Natural killer cell treated with Interleukin-12 subunit alpha and Interleukin-12 subunit beta and Interleukin-15 and Interleukin-18, amount 100 ng/mL, for 72 hours (primary cell): ENCODE data around the gene SGCD. TPM values are rescaled to one million over a fixed set of nuclear protein-coding genes. Genes with fewer than 3 reads are reported as not detected.

Source experiments
- ATAC-seq, 2 donors: fragments of 150-1000 bp; cut with Tn5 transposase in 1 of 2; sonication (Bioruptor Pico), chemical (Tn5 transposase) in 1 of 2; 2 replicates each; pipeline ENCODE4 v1.10.0; 2021
- DNase-seq: peaks from one replicate; pipeline ENCODE4 v3.0.0; 2022; ENCODE audit warnings: low spot score
- H3K27ac Mint-ChIP-seq, 2 donors: 1 replicate in 1 of 2; 2 replicates in 1 of 2; pipeline ENCODE4 v1.8.0; 2022; ENCODE audit warnings: mixed read lengths in 2 of 2, mild to moderate bottlenecking in 1 of 2, moderate library complexity in 1 of 2
- H3K27me3 Mint-ChIP-seq, 2 donors: 1 replicate in 1 of 2; 2 replicates in 1 of 2; pipeline ENCODE4 v1.8.0; 2022; ENCODE audit warnings: mixed read lengths in 2 of 2
- H3K36me3 Mint-ChIP-seq: one replicate; pipeline ENCODE4 v1.8.0; 2022; ENCODE audit warnings: mixed read lengths
- H3K4me1 Mint-ChIP-seq, 2 donors: 1 replicate in 1 of 2; 2 replicates in 1 of 2; pipeline ENCODE4 v1.8.0; 2022; ENCODE audit warnings: low read depth in 2 of 2, mixed read lengths in 2 of 2, mild to moderate bottlenecking in 1 of 2
- H3K4me3 Mint-ChIP-seq: one replicate; pipeline ENCODE4 v1.8.0; 2022; ENCODE audit warnings: mixed read lengths
- H3K9me3 Mint-ChIP-seq: 2 replicates; pipeline ENCODE4 v1.8.0; 2022; ENCODE audit warnings: mixed read lengths
- total RNA-seq, 2 donors: library from RNA; stranded (reverse); gene quantifications; one replicate each; pipeline ENCODE4 v1.2.3, GENCODE V29; 2022

The SGCD gene
- total RNA-seq, 2 donors from 2014 or later: 0.20 TPM; not detected in 1

- no peak for ATAC-seq
- H3K36me3 Mint-ChIP-seq: no peaks in the 10 kb centered on the region
- H3K27ac Mint-ChIP-seq: no peak overlapping the region
- H3K4me3 Mint-ChIP-seq: no peak overlapping the region
- H3K9me3 Mint-ChIP-seq: no peaks in the 10 kb centered on the region
- DNase-seq: no peak
- peaks cover 0 to 4% of the 10 kb centered on the region in 2 donors for H3K4me1 Mint-ChIP-seq
- peaks cover 0 to 8% of the 10 kb centered on the region in 2 donors for H3K27me3 Mint-ChIP-seq
Observed at GRCh38 chr5:156469636-156470035, 142.7 kb downstream of the SGCD start.

GRCh38 chr5:156471893-156472292, 144.9 kb downstream of the SGCD start:
- no peak for ATAC-seq
- H3K9me3 Mint-ChIP-seq: no peaks in the 10 kb centered on the region

GRCh38 chr5:156473269-156473908, 146.4 kb downstream of the SGCD start:
- Mint-ChIP-seq H3K27ac (no peak overlapping the region), H3K9me3 (no peaks in the 10 kb centered on the region), H3K36me3 (no peaks in the 10 kb centered on the region), H3K4me3 (no peak overlapping the region), H3K4me1 (peaks cover 0 to 4% of the 10 kb centered on the region in 2 donors), H3K27me3 (peaks cover 11 to 17% of the 10 kb centered on the region in 2 donors)
- DNase-seq (no peak), ATAC-seq (no peak)

More at GRCh38 chr5:156471893-156472292, 144.9 kb downstream of the SGCD start:
- H3K36me3 Mint-ChIP-seq: no peaks in the 10 kb centered on the region
- no peak overlapping the region for H3K4me3 Mint-ChIP-seq
- DNase-seq: no peak
- H3K27ac Mint-ChIP-seq: peak overlapping the region in 1 of 2 donors; percentile 21
- peaks cover 11 to 17% of the 10 kb centered on the region in 2 donors for H3K27me3 Mint-ChIP-seq
- peaks cover 0 to 4% of the 10 kb centered on the region in 2 donors for H3K4me1 Mint-ChIP-seq

- H3K36me3 Mint-ChIP-seq: no peaks in the 10 kb centered on the region
- peaks cover 11 to 17% of the 10 kb centered on the region in 2 donors for H3K27me3 Mint-ChIP-seq
- DNase-seq: no peak
- ATAC-seq: no peak
- H3K4me3 Mint-ChIP-seq: no peak overlapping the region
- no peak overlapping the region for H3K27ac Mint-ChIP-seq
- H3K4me1 Mint-ChIP-seq: peaks cover 0 to 4% of the 10 kb centered on the region in 2 donors
- no peaks in the 10 kb centered on the region for H3K9me3 Mint-ChIP-seq
Observed at GRCh38 chr5:156474251-156474650, 147.3 kb downstream of the SGCD start.

GRCh38 chr5:156475182-156476157, 148.5 kb downstream of the SGCD start:
- Mint-ChIP-seq H3K9me3 (no peaks in the 10 kb centered on the region), H3K4me1 (peaks cover 0 to 4% of the 10 kb centered on the region in 2 donors), H3K27me3 (peaks cover 11 to 17% of the 10 kb centered on the region in 2 donors), H3K27ac (no peak overlapping the region), H3K36me3 (no peaks in the 10 kb centered on the region), H3K4me3 (no peak overlapping the region)
- no peak for DNase-seq
- ATAC-seq: peak in 1 of 2 donors; percentile 45

GRCh38 chr5:156476158-156476551, 149.2 kb downstream of the SGCD start:
- H3K4me1 Mint-ChIP-seq: peaks cover 0 to 4% of the 10 kb centered on the region in 2 donors
- H3K9me3 Mint-ChIP-seq: no peaks in the 10 kb centered on the region
- H3K27me3 Mint-ChIP-seq: peaks cover 11 to 17% of the 10 kb centered on the region in 2 donors
- no peak overlapping the region for H3K27ac Mint-ChIP-seq
- H3K36me3 Mint-ChIP-seq: no peaks in the 10 kb centered on the region
- no peak overlapping the region for H3K4me3 Mint-ChIP-seq
- DNase-seq (no peak), ATAC-seq (no peak)

- Mint-ChIP-seq H3K4me1 (peaks cover 0 to 4% of the 10 kb centered on the region in 2 donors), H3K9me3 (no peaks in the 10 kb centered on the region), H3K27ac (no peak overlapping the region), H3K27me3 (peaks cover 11 to 17% of the 10 kb centered on the region in 2 donors), H3K36me3 (no peaks in the 10 kb centered on the region), H3K4me3 (no peak overlapping the region)
- DNase-seq: no peak
- no peak for ATAC-seq
Observed at GRCh38 chr5:156476678-156477077, 149.7 kb downstream of the SGCD start.

GRCh38 chr5:156477196-156477595, 150.2 kb downstream of the SGCD start:
- no peak overlapping the region for H3K4me3 Mint-ChIP-seq
- H3K27ac Mint-ChIP-seq: no peak overlapping the region
- ATAC-seq: no peak
- no peaks in the 10 kb centered on the region for H3K9me3 Mint-ChIP-seq
- no peak for DNase-seq
- H3K36me3 Mint-ChIP-seq: no peaks in the 10 kb centered on the region
- H3K4me1 Mint-ChIP-seq: peaks cover 0 to 4% of the 10 kb centered on the region in 2 donors
- peaks cover 11 to 17% of the 10 kb centered on the region in 2 donors for H3K27me3 Mint-ChIP-seq

- no peaks in the 10 kb centered on the region for H3K4me1 Mint-ChIP-seq
- H3K36me3 Mint-ChIP-seq: no peaks in the 10 kb centered on the region
- no peaks in the 10 kb centered on the region for H3K9me3 Mint-ChIP-seq
- H3K27me3 Mint-ChIP-seq: peaks cover 9 to 11% of the 10 kb centered on the region in 2 donors
- H3K27ac Mint-ChIP-seq: peak overlapping the region in 1 of 2 donors; percentile 33
- no peak for DNase-seq
- no peak overlapping the region for H3K4me3 Mint-ChIP-seq
- ATAC-seq: no peak
Observed at GRCh38 chr5:156479849-156480248, 152.9 kb downstream of the SGCD start.

GRCh38 chr5:156481741-156482140, 154.8 kb downstream of the SGCD start:
- DNase-seq (no peak), ATAC-seq (no peak)
- peaks cover 2% of the 10 kb centered on the region for H3K9me3 Mint-ChIP-seq
- H3K27ac Mint-ChIP-seq: no peak overlapping the region
- H3K36me3 Mint-ChIP-seq: peaks cover under 1% of the 10 kb centered on the region
- no peaks in the 10 kb centered on the region for H3K27me3 Mint-ChIP-seq
- H3K4me1 Mint-ChIP-seq: no peaks in the 10 kb centered on the region
- no peak overlapping the region for H3K4me3 Mint-ChIP-seq

- ATAC-seq (no peak), DNase-seq (no peak)
- H3K27me3 Mint-ChIP-seq: no peaks in the 10 kb centered on the region
- H3K9me3 Mint-ChIP-seq: peaks cover 7% of the 10 kb centered on the region
- H3K27ac Mint-ChIP-seq: no peak overlapping the region
- H3K4me1 Mint-ChIP-seq: no peaks in the 10 kb centered on the region
- H3K36me3 Mint-ChIP-seq: peaks cover 8% of the 10 kb centered on the region
- H3K4me3 Mint-ChIP-seq: no peak overlapping the region
Observed at GRCh38 chr5:156482818-156483217, 155.9 kb downstream of the SGCD start.

- H3K4me1 Mint-ChIP-seq: no peaks in the 10 kb centered on the region
- no peak overlapping the region for H3K27ac Mint-ChIP-seq
- peaks cover 11% of the 10 kb centered on the region for H3K9me3 Mint-ChIP-seq
- DNase-seq: no peak
- no peak overlapping the region for H3K4me3 Mint-ChIP-seq
- H3K36me3 Mint-ChIP-seq: peaks cover 21% of the 10 kb centered on the region
- H3K27me3 Mint-ChIP-seq: peaks cover 6 to 19% of the 10 kb centered on the region in 2 donors
- no peak for ATAC-seq
Observed at GRCh38 chr5:156486394-156487238, 159.7 kb downstream of the SGCD start.

- Mint-ChIP-seq H3K4me1 (no peaks in the 10 kb centered on the region), H3K27ac (no peak overlapping the region), H3K9me3 (peaks cover 8% of the 10 kb centered on the region), H3K36me3 (peaks cover 20% of the 10 kb centered on the region), H3K4me3 (no peak overlapping the region), H3K27me3 (peaks cover 8 to 25% of the 10 kb centered on the region in 2 donors)
- DNase-seq (no peak), ATAC-seq (no peak)
Observed at GRCh38 chr5:156491766-156492165, 164.8 kb downstream of the SGCD start.
